GM12878 (cell line): ENCODE measurements around the gene AEN. TPM values are rescaled to one million over a fixed set of nuclear protein-coding genes. Genes with fewer than 3 reads are reported as not detected.

Experiments
- ATAC-seq: fragments of 200-7000 bp; cut with Tn5 transposase; 3 replicates; pipeline ENCODE4 v1.9.1; 2020; ENCODE audit warnings: mild to moderate bottlenecking, moderate library complexity
- BruUV-seq: library from RNA; stranded (reverse); fragments of 400-500 nt; replicated peaks from 2 replicates; lab custom pipeline; 2021; lab: Mats Ljungman, UMichigan
- CTCF ChIA-PET: fragments of 300-600 bp; sonication (Branson Sonifier 250); formaldehyde crosslinking; extraction: SDS; loops from one replicate; lab custom pipeline; 2021; ENCODE audit warnings: inconsistent platforms; lab: Yijun Ruan, JAX
- POLR2A ChIA-PET: fragments of 350-600 bp; formaldehyde crosslinking; extraction: SDS; loops from one replicate; lab custom pipeline; 2021; ENCODE audit warnings: inconsistent platforms; lab: Charles Lee
- RAD21 ChIA-PET: fragments of 300-600 bp; sonication (Branson Sonifier 250); formaldehyde crosslinking; loops from one replicate; lab custom pipeline; 2023; ENCODE audit warnings: antibody characterized with exemption; ENCODE audit not compliant: unreplicated experiment; lab: Charles Lee
- SMC1A ChIA-PET: fragments of 300-600 bp; sonication (Branson Sonifier 250); formaldehyde crosslinking; loops from one replicate; lab custom pipeline; 2023; ENCODE audit not compliant: unreplicated experiment, uncharacterized antibody; lab: Charles Lee
- DNase-seq: peaks from one replicate; pipeline ENCODE4 v3.0.0-alpha.2; 2011; ENCODE audit warnings: low read depth, low spot score
- FAIRE-seq: peaks from 3 replicates; lab custom pipeline; 2011; peaks lifted over from hg19 to GRCh38; lab: Jason Lieb, UNC
- H2AFZ ChIP-seq: 2 replicates; pipeline ENCODE4 v1.6.0; 2011; ENCODE audit warnings: low read depth, low read length, control low read depth; ENCODE audit not compliant: control insufficient read depth
- H3K27ac ChIP-seq: 2 replicates; pipeline ENCODE4 v1.5.1; 2011; ENCODE audit warnings: control low read depth; ENCODE audit not compliant: control insufficient read depth, insufficient read depth
- H3K27me3 ChIP-seq, 2 experiments: replicated peaks in 1 of 2; 2 replicates each; pipeline versions ENCODE4 v1.6.0 to v1.6.1; 2011; ENCODE audit warnings: low read length in 1 of 2; ENCODE audit not compliant: control insufficient read depth in 2 of 2, insufficient read depth in 2 of 2
- H3K36me3 ChIP-seq, 2 experiments: 2 replicates each; pipeline ENCODE4 v1.5.1; 2011; ENCODE audit warnings: low read length in 1 of 2; ENCODE audit not compliant: control insufficient read depth in 2 of 2, insufficient read depth in 2 of 2
- H3K4me1 ChIP-seq: 2 replicates; pipeline ENCODE4 v1.6.1; 2011; ENCODE audit warnings: mild to moderate bottlenecking, low read length, moderate library complexity, mixed read lengths; ENCODE audit not compliant: control insufficient read depth, insufficient read depth
- H3K4me2 ChIP-seq: 2 replicates; pipeline ENCODE4 v1.6.0; 2011; ENCODE audit warnings: control low read depth; ENCODE audit not compliant: control insufficient read depth, insufficient read depth
- H3K4me3 ChIP-seq: fragments of 200-600 bp; sonication (generic); 2 replicates; pipeline ENCODE4 v1.5.1; 2016
- H3K79me2 ChIP-seq: 2 replicates; pipeline ENCODE4 v1.6.0; 2011; ENCODE audit warnings: low read length; ENCODE audit not compliant: control insufficient read depth, insufficient read depth
- H3K9ac ChIP-seq: 2 replicates; pipeline ENCODE4 v1.8.0; 2011; ENCODE audit warnings: low read length, control low read depth, mixed read lengths; ENCODE audit not compliant: control insufficient read depth, insufficient read depth
- H3K9me3 ChIP-seq: replicated peaks from 3 replicates; pipeline ENCODE4 v1.5.1; 2011; ENCODE audit warnings: mild to moderate bottlenecking, low read length; ENCODE audit not compliant: control insufficient read depth, insufficient read depth
- H4K20me1 ChIP-seq: 2 replicates; pipeline ENCODE4 v1.6.0; 2011; ENCODE audit not compliant: control insufficient read depth, insufficient read depth
- POLR2A ChIP-seq: IDR thresholded peaks from 2 replicates; pipeline ENCODE4 v1.6.1; 2011; ENCODE audit warnings: low read depth, mild to moderate bottlenecking, low read length
- SMARCA5 ChIP-seq: fragments of 450-650 bp; IDR thresholded peaks from 2 replicates; pipeline ENCODE4 v1.6.1; 2017; ENCODE audit warnings: mild to moderate bottlenecking
- ZBED1 ChIP-seq: IDR thresholded peaks from 2 replicates; pipeline ENCODE4 v1.6.1; 2016; ENCODE audit warnings: borderline replicate concordance
- WGBS: methylation state at CpG from one replicate; pipeline ENCODE4 v1.1.6; 2016; ENCODE audit warnings: low lambda C conversion rate; ENCODE audit not compliant: insufficient replicate concordance, insufficient coverage; ENCODE audit errors: missing lambda C conversion rate; 5-methylcytosine and 5-hydroxymethylcytosine counted together
- in situ Hi-C: fragments of 300-500 bp; cut with MboI; formaldehyde crosslinking; loops from 9 replicates; pipeline ENCODE4 v1.14.3; 2018; ENCODE audit warnings: mixed read lengths
- intact Hi-C: fragments of 100-400 bp; cut with micrococcal nuclease; formaldehyde crosslinking; loops from one replicate; pipeline ENCODE4 v1.14.2; 2022; ENCODE audit not compliant: unreplicated experiment
- polyA plus RNA-seq, 11 experiments: library from polyadenylated mRNA; depleted of rRNA in 4 of 11; unstranded in 6 of 11; stranded (reverse) in 5 of 11; fragments of >200 nt; fragmentation: Nextera tagmentation in 4 of 11; fragmentation: Illumina TruSeq in 1 of 11; extraction: Ambion mirVana in 4 of 11; extraction: Trizol in 1 of 11; gene quantifications; 1 replicate in 1 of 11; 2 replicates in 10 of 11; pipeline versions ENCODE4 v1.2.1 to v1.2.3, GENCODE V29; 2011 to 2016; ENCODE audit warnings: inconsistent platforms in 2 of 11, missing spikeins in 2 of 11, low read depth in 1 of 11
- total RNA-seq, 4 experiments: library from RNA; depleted of rRNA in 3 of 4; stranded (reverse); fragments of >200 nt in 3 of 4; fragmentation: Illumina TruSeq in 1 of 4; extraction: Trizol in 1 of 4; gene quantifications; 2 replicates each; pipeline versions ENCODE4 v1.2.1 to v1.2.3, GENCODE V29; 2013 to 2021

AEN gene
- total and polyA plus RNA-seq, 10 of the 15 experiments (the other 5 are each of a cell fraction or from before 2014, with no cell fraction given) = 11.7 to 81.2 (median 53.7) TPM

GRCh38 chr15:88658070-88658965 is 37.2 kb downstream of the AEN start:
- H3K4me3 ChIP-seq = no peak overlapping the region
- POLR2A ChIA-PET = interaction anchor here (1.5 kb wide), 1 partner anchor 16 kb away, joined by 3 read pairs; no protein-coding TSS in a partner anchor
- FAIRE-seq = no peak

More at GRCh38 chr15:88658070-88658965, 37.2 kb downstream of the AEN start:
- H3K27ac ChIP-seq = no peak overlapping the region
- H3K79me2 ChIP-seq = no peaks in the 10 kb centered on the region
- H4K20me1 ChIP-seq = no peaks in the 10 kb centered on the region
- no peak for ATAC-seq
- intact Hi-C loops (no loop called here), in situ Hi-C loops (no loop called here)
- no peak overlapping the region for H3K9ac ChIP-seq
- TF ChIP-seq POLR2A (0 out of 2 replicates have a peak, but pooled peaks have one; percentile 24), ZBED1 (no peak), SMARCA5 (no peak)
- TF ChIP-seq, all 136 proteins: peak for 1
- WGBS = 80% methylated on average over 13 of the region's 13 CpGs
- no peaks in the 10 kb centered on the region; a peak in 2 of 4 replicates for H3K36me3 ChIP-seq
- SMC1A ChIA-PET = interaction anchor here (0.8 to 4.9 kb wide), 3 partner anchors 25 to 43 kb away, joined by 3 to 37 read pairs (median 4); no protein-coding TSS in a partner anchor
- H3K27me3 ChIP-seq = no peaks in the 10 kb centered on the region
- no peaks in the 10 kb centered on the region for H3K9me3 ChIP-seq
- H3K4me1 ChIP-seq = peaks cover 15% of the 10 kb centered on the region
- CTCF ChIA-PET = interaction anchor here (0.9 to 5.8 kb wide), 8 partner anchors 11 to 43 kb away, joined by 3 to 61 read pairs (median 9); no protein-coding TSS in a partner anchor
- RAD21 ChIA-PET = interaction anchor here (2.3 to 4.2 kb wide), 2 partner anchors 34 to 36 kb away, joined by 9 to 40 read pairs; partner anchors contain the start of gene AEN
- no peak overlapping the region for H3K4me2 ChIP-seq
- DNase-seq = no peak
- no peak overlapping the region for H2AFZ ChIP-seq
- BruUV-seq = no TSS peak
